Activated CD8-positive, alpha-beta T cell treated with anti-CD3 and anti-CD28 coated beads, Interleukin-2, amount 10 ng/mL, durations not matched to agents 7 days and 5 days (primary cell): Measurements from ENCODE around the gene BCORL1. TPM values are rescaled to one million over a fixed set of nuclear protein-coding genes. Genes with fewer than 3 reads are reported as not detected.

ENCODE experiments used
- ATAC-seq: fragments of 150-1000 bp; cut with Tn5 transposase; one replicate; pipeline ENCODE4 v1.10.0; 2021; ENCODE audit warnings: moderate library complexity
- CTCF ChIA-PET: fragments of 350-600 bp; sonication (Branson Sonifier 250); formaldehyde crosslinking; loops from one replicate; lab custom pipeline; 2021; ENCODE audit warnings: antibody characterized with exemption; lab: Charles Lee
- POLR2A ChIA-PET: fragments of 350-600 bp; sonication (Branson Sonifier 250); formaldehyde crosslinking; loops from one replicate; lab custom pipeline; 2021; ENCODE audit warnings: antibody characterized with exemption; lab: Charles Lee
- DNase-seq: peaks from one replicate; pipeline ENCODE4 v3.0.0-alpha.2; 2020
- H3K27ac Mint-ChIP-seq: one replicate; pipeline ENCODE4 v1.8.0; 2021; ENCODE audit warnings: mild to moderate bottlenecking, mixed read lengths
- H3K27me3 Mint-ChIP-seq: one replicate; pipeline ENCODE4 v1.8.0; 2021; ENCODE audit warnings: low read depth, mixed read lengths
- H3K36me3 Mint-ChIP-seq: one replicate; pipeline ENCODE4 v1.8.0; 2021; ENCODE audit warnings: low read depth, mixed read lengths
- H3K4me1 Mint-ChIP-seq: one replicate; pipeline ENCODE4 v1.8.0; 2021; ENCODE audit warnings: low read depth, mixed read lengths
- H3K4me3 Mint-ChIP-seq: one replicate; pipeline ENCODE4 v1.8.0; 2021; ENCODE audit warnings: mild to moderate bottlenecking, mixed read lengths
- H3K9me3 Mint-ChIP-seq: one replicate; pipeline ENCODE4 v1.8.0; 2022; ENCODE audit warnings: mixed read lengths; ENCODE audit not compliant: insufficient read depth
- total RNA-seq, 2 experiments: library from RNA; stranded (reverse); gene quantifications; one replicate each; pipeline ENCODE4 v1.2.3, GENCODE V29; 2021

Gene BCORL1
- total RNA-seq, 2 experiments from 2014 or later, result 9.7 to 10.9 TPM

- ATAC-seq (no peak), DNase-seq (no peak)
- no peaks in the 10 kb centered on the region for H3K36me3 Mint-ChIP-seq
- ChIA-PET POLR2A (no interaction called here), CTCF (interaction anchor here (0.9 kb wide), 2 partner anchors 35 to 67 kb away, joined by 3 read pairs; no protein-coding TSS in a partner anchor)
- H3K4me3 Mint-ChIP-seq, result no peak overlapping the region
- H3K27me3 Mint-ChIP-seq, result no peaks in the 10 kb centered on the region
- H3K27ac Mint-ChIP-seq, result no peak overlapping the region
- H3K9me3 Mint-ChIP-seq, result no peaks in the 10 kb centered on the region
- no peaks in the 10 kb centered on the region for H3K4me1 Mint-ChIP-seq
Observed at GRCh38 chrX:129992181-129992580, 9.7 kb downstream of the BCORL1 start.

DNA sequence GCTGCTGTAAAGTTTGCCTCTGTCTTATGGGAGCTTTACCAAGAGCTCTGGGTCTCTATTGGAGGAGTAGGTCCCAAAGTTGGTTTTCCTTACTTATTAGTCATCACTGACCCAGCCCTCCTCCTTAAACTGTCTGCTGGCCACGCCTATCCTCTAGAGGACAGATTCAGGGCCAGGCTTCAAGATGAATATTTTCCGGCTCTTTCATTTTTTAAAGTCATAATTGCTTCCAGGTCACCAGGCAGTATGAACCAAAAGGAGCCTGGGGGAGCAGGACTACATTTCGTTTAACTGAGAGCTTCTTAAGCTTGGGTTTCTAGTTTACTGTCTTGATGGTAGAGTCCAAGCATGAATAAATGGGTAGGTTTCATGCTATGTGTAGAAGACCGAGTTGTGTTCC is 13.7 kb downstream of the BCORL1 start:
- DNase-seq, result no peak
- ChIA-PET CTCF (interaction anchor here (1.0 to 1.1 kb wide), 2 partner anchors 30 to 32 kb away, joined by 3 to 5 read pairs; no protein-coding TSS in a partner anchor), POLR2A (no interaction called here)
- H3K4me3 Mint-ChIP-seq, result no peak overlapping the region
- no peak for ATAC-seq
- H3K4me1 Mint-ChIP-seq, result peaks cover 2% of the 10 kb centered on the region
- no peak overlapping the region for H3K27ac Mint-ChIP-seq
- H3K36me3 Mint-ChIP-seq, result no peaks in the 10 kb centered on the region
- no peaks in the 10 kb centered on the region for H3K9me3 Mint-ChIP-seq
- H3K27me3 Mint-ChIP-seq, result no peaks in the 10 kb centered on the region

DNA sequence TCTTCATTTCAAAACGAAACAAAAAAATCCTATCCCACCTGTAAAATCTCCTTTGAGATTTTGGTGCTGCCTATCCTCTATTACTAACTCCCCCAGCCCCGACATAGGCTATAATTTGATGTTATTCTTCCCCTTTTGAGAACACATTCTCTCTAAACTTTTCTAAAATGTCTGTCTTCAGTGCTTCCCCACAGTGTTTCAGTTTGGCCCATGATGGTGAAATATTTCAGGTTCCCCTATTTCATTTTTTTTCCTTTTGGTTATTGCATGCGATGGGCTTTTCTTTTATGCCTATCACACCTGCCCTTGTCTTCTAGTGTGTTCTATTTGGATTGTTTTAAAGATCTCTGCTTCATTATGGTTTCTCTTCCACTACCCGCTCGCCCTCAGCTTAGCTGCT is 14.7 kb downstream of the BCORL1 start:
- Mint-ChIP-seq H3K4me3 (no peak overlapping the region), H3K27ac (no peak overlapping the region), H3K9me3 (no peaks in the 10 kb centered on the region), H3K36me3 (no peaks in the 10 kb centered on the region), H3K4me1 (peaks cover 12% of the 10 kb centered on the region), H3K27me3 (no peaks in the 10 kb centered on the region)
- POLR2A ChIA-PET, result no interaction called here
- DNase-seq (no peak), ATAC-seq (no peak)
- CTCF ChIA-PET, result interaction anchor here (1.0 kb wide), 1 partner anchor 29 kb away, joined by 3 read pairs; no protein-coding TSS in a partner anchor

DNA sequence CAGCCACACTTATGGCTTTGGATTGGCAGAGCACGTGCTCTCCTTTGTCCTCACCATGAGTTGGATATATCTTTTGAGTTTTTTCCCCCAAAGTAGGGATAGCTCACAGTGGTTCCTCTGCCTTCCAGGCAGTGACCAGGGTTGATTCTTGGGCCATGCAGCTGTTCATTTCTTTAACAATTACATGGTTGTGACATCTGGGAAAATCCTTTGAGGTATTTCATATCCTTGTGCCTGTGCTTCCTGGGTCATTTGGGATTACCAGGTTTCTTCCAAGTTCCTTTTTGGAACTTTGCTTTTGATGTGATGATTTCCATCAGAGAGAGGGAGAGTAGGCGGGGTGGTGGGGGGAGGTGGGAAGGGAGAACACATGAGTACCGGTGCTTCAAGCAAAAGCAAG is 15.6 kb downstream of the BCORL1 start:
- ATAC-seq (no peak), DNase-seq (no peak)
- Mint-ChIP-seq H3K27me3 (no peaks in the 10 kb centered on the region), H3K9me3 (no peaks in the 10 kb centered on the region), H3K27ac (no peak overlapping the region), H3K4me1 (peaks cover 17% of the 10 kb centered on the region), H3K4me3 (no peak overlapping the region), H3K36me3 (no peaks in the 10 kb centered on the region)
- ChIA-PET POLR2A (no interaction called here), CTCF (interaction anchor here (1.5 kb wide), 1 partner anchor 73 kb away, joined by 5 read pairs; no protein-coding TSS in a partner anchor)

DNA sequence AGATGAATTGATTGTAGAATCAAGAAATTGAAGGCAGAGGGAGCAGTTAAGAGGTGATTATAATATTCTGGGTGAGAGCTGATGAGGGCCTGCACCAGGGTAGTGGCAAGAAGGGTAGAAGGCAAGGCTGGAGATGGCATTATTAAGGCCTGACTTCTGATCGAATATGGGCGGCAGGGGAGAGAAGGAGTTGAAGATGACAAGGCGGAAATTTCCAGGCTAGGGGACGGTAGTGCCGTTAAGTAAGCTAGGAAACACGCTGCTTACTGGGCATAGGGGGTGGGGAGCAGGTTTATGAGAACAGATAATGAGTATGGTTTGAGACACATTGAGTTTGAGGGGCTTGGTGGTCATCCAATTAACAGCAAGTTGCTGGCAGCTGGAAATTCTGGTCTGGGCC is 19.5 kb downstream of the BCORL1 start:
- H3K27me3 Mint-ChIP-seq, result no peaks in the 10 kb centered on the region
- H3K4me1 Mint-ChIP-seq, result peaks cover 17% of the 10 kb centered on the region
- POLR2A ChIA-PET, result no interaction called here
- DNase-seq (no peak), ATAC-seq (no peak)
- H3K36me3 Mint-ChIP-seq, result peaks cover 6% of the 10 kb centered on the region
- H3K9me3 Mint-ChIP-seq, result no peaks in the 10 kb centered on the region
- H3K27ac Mint-ChIP-seq, result peak overlapping the region; percentile 57
- CTCF ChIA-PET, result interaction anchor here (1.6 kb wide), 1 partner anchor 59 kb away, joined by 5 read pairs; no protein-coding TSS in a partner anchor
- H3K4me3 Mint-ChIP-seq, result no peak overlapping the region

DNA sequence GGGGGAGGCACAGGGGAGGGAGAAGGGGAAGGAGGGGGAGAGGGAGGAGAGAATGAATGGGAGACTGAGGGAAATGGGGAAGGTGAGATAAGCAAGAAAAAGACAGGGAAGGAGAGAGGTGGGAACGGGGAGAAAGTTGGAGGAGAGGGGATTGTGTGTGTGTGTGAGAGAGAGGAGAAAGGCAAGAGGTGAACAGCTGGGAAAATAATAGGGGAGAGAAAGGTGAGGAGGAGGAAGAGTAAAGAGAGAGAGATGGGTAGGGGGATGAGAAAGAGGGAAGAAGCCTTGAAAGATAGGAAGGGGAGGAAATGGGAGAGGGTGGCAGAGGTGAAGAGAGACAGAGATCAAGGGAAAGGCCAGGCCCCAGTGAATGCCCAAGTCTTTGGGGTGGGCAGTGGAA is 20.1 kb downstream of the BCORL1 start:
- Mint-ChIP-seq H3K27me3 (no peaks in the 10 kb centered on the region), H3K9me3 (no peaks in the 10 kb centered on the region), H3K4me1 (peaks cover 17% of the 10 kb centered on the region), H3K36me3 (peaks cover 9% of the 10 kb centered on the region), H3K27ac (no peak overlapping the region), H3K4me3 (no peak overlapping the region)
- DNase-seq, result no peak
- no peak for ATAC-seq
- POLR2A ChIA-PET, result no interaction called here
- CTCF ChIA-PET, result no interaction called here

DNA sequence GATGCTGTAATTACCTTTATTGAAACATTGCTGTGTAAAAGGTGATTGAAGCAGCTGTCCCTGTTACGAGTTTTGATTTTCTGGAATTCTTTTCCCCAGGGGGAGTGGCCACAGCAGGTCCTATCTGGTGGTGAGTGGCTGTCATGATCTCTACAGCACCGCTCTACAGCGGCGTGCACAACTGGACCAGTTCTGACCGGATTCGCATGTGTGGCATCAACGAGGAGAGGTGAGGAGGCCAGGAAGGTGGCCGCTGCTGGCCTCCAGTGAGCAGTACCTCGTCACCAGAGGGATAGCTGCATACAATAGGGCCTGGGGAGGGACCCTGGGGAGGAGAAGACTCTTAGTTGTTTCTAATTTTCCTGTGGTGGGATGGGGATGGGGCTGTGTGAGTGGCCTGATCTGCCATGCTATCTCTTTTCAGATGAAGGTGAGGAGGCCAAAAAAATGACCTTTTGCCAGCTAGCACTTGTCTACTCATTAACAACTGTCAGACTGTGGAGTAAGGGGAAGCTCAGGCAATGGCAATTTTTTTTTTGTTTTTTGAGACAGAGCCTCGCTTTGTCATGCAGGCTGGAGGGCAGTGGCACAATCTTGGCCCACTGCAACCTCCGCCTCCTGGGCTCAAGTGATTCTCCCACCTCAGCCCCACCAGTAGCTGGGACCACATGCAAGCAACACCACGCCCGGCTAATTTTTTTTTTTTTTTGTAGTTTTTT is 22.8 kb downstream of the BCORL1 start:
- Mint-ChIP-seq H3K4me1 (peaks cover 17% of the 10 kb centered on the region), H3K27ac (no peak overlapping the region), H3K36me3 (peaks cover 11% of the 10 kb centered on the region), H3K9me3 (no peaks in the 10 kb centered on the region), H3K4me3 (no peak overlapping the region), H3K27me3 (no peaks in the 10 kb centered on the region)
- ATAC-seq (no peak), DNase-seq (no peak)
- POLR2A ChIA-PET, result no interaction called here
- CTCF ChIA-PET, result no interaction called here

DNA sequence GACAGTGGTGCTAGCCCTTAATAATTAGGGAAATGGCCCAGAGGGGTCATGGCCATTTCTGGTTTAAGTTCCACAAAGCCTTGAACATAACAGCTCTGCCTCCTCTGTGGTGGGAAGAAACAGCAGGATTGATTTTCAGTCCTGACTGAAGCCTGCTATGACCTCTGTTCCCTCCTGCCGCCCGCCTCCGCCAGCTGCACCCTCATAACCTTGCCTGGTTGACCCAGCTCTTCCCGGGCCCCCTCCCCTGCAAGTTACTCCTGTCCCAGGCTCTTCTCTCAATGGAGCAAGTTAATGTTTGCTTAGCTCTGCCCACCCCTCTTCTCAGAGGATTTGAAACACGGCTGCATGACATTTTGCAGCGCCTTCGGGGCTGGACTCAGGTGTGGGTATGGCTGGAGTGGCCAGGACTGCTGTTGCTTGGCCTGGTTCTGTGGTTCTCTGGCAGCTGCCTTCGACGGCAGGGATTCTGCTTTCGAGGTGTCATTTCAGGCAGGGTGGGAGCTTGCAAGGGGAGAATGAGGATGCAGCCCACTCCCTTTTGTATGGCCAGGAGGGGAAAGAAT is 27.3 kb downstream of the BCORL1 start:
- POLR2A ChIA-PET, result interaction anchor here (0.6 kb wide), 1 partner anchor 784 kb away, joined by 3 read pairs; no protein-coding TSS in a partner anchor
- Mint-ChIP-seq H3K27me3 (no peaks in the 10 kb centered on the region), H3K4me3 (no peak overlapping the region), H3K27ac (no peak overlapping the region), H3K4me1 (no peaks in the 10 kb centered on the region), H3K9me3 (no peaks in the 10 kb centered on the region), H3K36me3 (peaks cover 13% of the 10 kb centered on the region)
- no peak for ATAC-seq
- no peak for DNase-seq
- CTCF ChIA-PET, result interaction anchor here (1.2 kb wide), 1 partner anchor 84 kb away, joined by 3 read pairs; no protein-coding TSS in a partner anchor

DNA sequence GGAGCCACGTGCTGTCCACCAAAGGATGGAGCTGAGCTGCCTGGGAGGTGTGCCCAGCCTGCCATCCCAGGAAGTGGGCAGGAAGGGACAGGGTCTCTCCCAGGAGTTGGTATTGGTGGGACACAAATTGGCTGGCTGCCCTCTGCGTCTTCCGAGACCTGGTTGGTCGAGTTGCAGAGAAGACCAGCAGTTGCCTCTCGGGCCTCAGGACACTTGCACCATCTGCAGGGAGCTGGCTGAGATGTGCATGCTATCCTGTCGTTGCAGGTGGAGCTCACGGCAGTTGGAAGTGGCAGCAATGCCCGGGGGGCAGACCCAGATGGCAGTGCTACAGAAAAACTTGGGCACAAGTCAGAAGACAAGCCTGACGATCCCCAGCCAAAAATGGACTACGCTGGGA is 30.2 kb downstream of the BCORL1 start:
- DNase-seq (no peak), ATAC-seq (no peak)
- POLR2A ChIA-PET, result no interaction called here
- H3K27me3 Mint-ChIP-seq, result no peaks in the 10 kb centered on the region
- H3K36me3 Mint-ChIP-seq, result peaks cover 10% of the 10 kb centered on the region
- H3K4me1 Mint-ChIP-seq, result no peaks in the 10 kb centered on the region
- H3K27ac Mint-ChIP-seq, result no peak overlapping the region
- H3K4me3 Mint-ChIP-seq, result no peak overlapping the region
- CTCF ChIA-PET, result interaction anchor here (1.2 kb wide), 1 partner anchor 15 kb away, joined by 3 read pairs; no protein-coding TSS in a partner anchor
- no peaks in the 10 kb centered on the region for H3K9me3 Mint-ChIP-seq

DNA sequence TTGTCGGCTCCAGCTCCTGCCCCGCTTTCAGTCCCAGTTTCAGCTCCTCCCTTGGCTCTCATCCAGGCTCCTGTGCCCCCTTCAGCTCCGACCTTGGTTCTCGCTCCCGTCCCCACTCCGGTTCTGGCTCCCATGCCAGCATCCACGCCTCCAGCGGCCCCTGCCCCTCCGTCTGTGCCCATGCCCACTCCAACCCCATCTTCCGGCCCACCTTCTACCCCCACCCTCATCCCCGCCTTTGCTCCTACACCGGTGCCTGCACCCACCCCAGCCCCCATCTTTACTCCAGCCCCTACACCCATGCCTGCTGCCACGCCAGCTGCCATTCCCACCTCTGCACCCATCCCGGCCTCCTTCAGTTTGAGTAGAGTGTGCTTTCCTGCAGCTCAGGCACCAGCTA is 31.2 kb downstream of the BCORL1 start:
- DNase-seq, result no peak
- H3K36me3 Mint-ChIP-seq, result peaks cover 10% of the 10 kb centered on the region
- ChIA-PET CTCF (interaction anchor here (1.0 to 1.2 kb wide), 2 partner anchors 14 to 88 kb away, joined by 3 read pairs; no protein-coding TSS in a partner anchor), POLR2A (no interaction called here)
- no peak overlapping the region for H3K27ac Mint-ChIP-seq
- no peak for ATAC-seq
- H3K4me3 Mint-ChIP-seq, result no peak overlapping the region
- H3K4me1 Mint-ChIP-seq, result no peaks in the 10 kb centered on the region
- no peaks in the 10 kb centered on the region for H3K27me3 Mint-ChIP-seq
- no peaks in the 10 kb centered on the region for H3K9me3 Mint-ChIP-seq

GRCh38 chrX:130014356-130014755 is 31.9 kb downstream of the BCORL1 start:
- ATAC-seq, result no peak
- no peak for DNase-seq
- POLR2A ChIA-PET, result no interaction called here
- CTCF ChIA-PET, result no interaction called here
- no peak overlapping the region for H3K27ac Mint-ChIP-seq
- no peaks in the 10 kb centered on the region for H3K9me3 Mint-ChIP-seq
- H3K36me3 Mint-ChIP-seq, result peaks cover 8% of the 10 kb centered on the region
- no peaks in the 10 kb centered on the region for H3K27me3 Mint-ChIP-seq
- no peaks in the 10 kb centered on the region for H3K4me1 Mint-ChIP-seq
- H3K4me3 Mint-ChIP-seq, result no peak overlapping the region

GRCh38 chrX:130014770-130015169 is 32.3 kb downstream of the BCORL1 start:
- Mint-ChIP-seq H3K4me1 (no peaks in the 10 kb centered on the region), H3K27ac (no peak overlapping the region), H3K27me3 (no peaks in the 10 kb centered on the region), H3K36me3 (peaks cover 8% of the 10 kb centered on the region), H3K4me3 (no peak overlapping the region), H3K9me3 (no peaks in the 10 kb centered on the region)
- ATAC-seq, result no peak
- no peak for DNase-seq
- CTCF ChIA-PET, result no interaction called here
- POLR2A ChIA-PET, result no interaction called here
